LNCaP clone FGC (cell line): ENCODE measurements around the gene HCN4.

Source experiments
- DNase-seq: peaks from one replicate; pipeline ENCODE4 v3.0.0-alpha.2; 2011; ENCODE audit warnings: low read depth
- H3K4me3 ChIP-seq: 2 replicates; pipeline ENCODE4 v1.5.1; 2011; ENCODE audit warnings: mild to moderate bottlenecking, low read depth, low read length, control low read depth
- CTCF ChIP-seq: IDR thresholded peaks from 2 replicates; pipeline ENCODE4 v1.5.1; 2012; ENCODE audit warnings: mild to moderate bottlenecking; ENCODE audit not compliant: control insufficient read depth, insufficient read depth; ENCODE audit errors: extremely low read depth

The HCN4 gene

GRCh38 chr15:73328149-73328820 lies 40.5 kb downstream of the HCN4 start:
- no peak overlapping the region for H3K4me3 ChIP-seq
- TF ChIP-seq CTCF, result no peak
- DNase-seq, result no peak

GRCh38 chr15:73326157-73326556 lies 42.6 kb downstream of the HCN4 start:
- H3K4me3 ChIP-seq, result no peak overlapping the region
- DNase-seq, result no peak
- no peak for TF ChIP-seq CTCF

GRCh38 chr15:73325191-73325861 lies 43.4 kb downstream of the HCN4 start:
- DNase-seq, result no peak
- no peak overlapping the region for H3K4me3 ChIP-seq
- TF ChIP-seq CTCF, result peak; percentile 2; the same call in 1 of the 2 replicates

GRCh38 chr15:73324496-73325170 lies 44.1 kb downstream of the HCN4 start:
- H3K4me3 ChIP-seq, result no peak overlapping the region
- TF ChIP-seq CTCF, result no peak
- no peak for DNase-seq

- no peak for TF ChIP-seq CTCF
- no peak overlapping the region for H3K4me3 ChIP-seq
- no peak for DNase-seq
Measured at GRCh38 chr15:73323956-73324355, 44.8 kb downstream of the HCN4 start.

- no peak for DNase-seq
- H3K4me3 ChIP-seq, result no peak overlapping the region
- TF ChIP-seq CTCF, result no peak
Measured at GRCh38 chr15:73323374-73323955, 45.3 kb downstream of the HCN4 start.
